Tibial nerve (tissue), 4 donors: ENCODE results near the gene RAI1. TPM values are rescaled to one million over a fixed set of nuclear protein-coding genes. Genes with fewer than 3 reads are reported as not detected.

Experiments
- DNase-seq, 2 donors: peaks; one replicate each; pipeline ENCODE4 v3.0.0-alpha.2; 2019; ENCODE audit warnings: low spot score in 2 of 2
- H3K27ac ChIP-seq, 4 donors: fragments of 200-600 bp; sonication (generic) in 3 of 4; one replicate each; pipeline ENCODE4 v1.5.1; 2017 to 2019; ENCODE audit warnings: mild to moderate bottlenecking in 1 of 4
- H3K27me3 ChIP-seq, 2 donors: fragments of 200-600 bp; sonication (generic) in 1 of 2; one replicate each; pipeline versions ENCODE4 v1.5.1 to v1.6.0; 2017 to 2019
- H3K36me3 ChIP-seq, 3 donors: fragments of 200-600 bp; sonication (generic); one replicate each; pipeline ENCODE4 v1.5.1; 2018 to 2019
- H3K4me1 ChIP-seq, 4 donors: fragments of 200-600 bp; sonication (generic) in 3 of 4; one replicate each; pipeline ENCODE4 v1.5.1; 2017 to 2019
- H3K4me3 ChIP-seq, 4 donors: fragments of 200-600 bp; sonication (generic) in 3 of 4; one replicate each; pipeline ENCODE4 v1.5.1; 2017 to 2019; ENCODE audit warnings: mild to moderate bottlenecking in 1 of 4, moderate library complexity in 1 of 4
- H3K9me3 ChIP-seq, 4 donors: fragments of 200-600 bp; sonication (generic) in 3 of 4; one replicate each; pipeline ENCODE4 v1.5.1; 2017 to 2019
- CTCF ChIP-seq, 5 experiments: fragments of 200-600 bp in 3 of 5; fragments of 450-650 bp in 2 of 5; sonication (generic) in 3 of 5; IDR thresholded peaks; one replicate each; pipeline ENCODE4 v1.5.1; 2016 to 2019; ENCODE audit warnings: antibody characterized with exemption in 5 of 5, mild to moderate bottlenecking in 3 of 5, moderate library complexity in 2 of 5
- EP300 ChIP-seq, 2 donors: sonication (generic); formaldehyde crosslinking; IDR thresholded peaks; one replicate each; pipeline ENCODE4 v1.6.1; 2017; ENCODE audit warnings: antibody characterized with exemption in 2 of 2, mild to moderate bottlenecking in 1 of 2
- POLR2A ChIP-seq, 2 donors: fragments of 450-650 bp; IDR thresholded peaks; one replicate each; pipeline ENCODE4 v1.6.1; 2017; ENCODE audit warnings: antibody characterized with exemption in 2 of 2, mild to moderate bottlenecking in 2 of 2, moderate library complexity in 2 of 2
- WGBS, 2 donors: methylation state at CpG; one replicate each; pipeline ENCODE4 v1.1.5; 2018; 5-methylcytosine and 5-hydroxymethylcytosine counted together
- total RNA-seq, 4 donors: library from RNA; depleted of rRNA; stranded (reverse); fragments of >200 nt; gene quantifications; one replicate each; pipeline ENCODE4 v1.1.0, GENCODE V29; 2016

RAI1 gene
- total RNA-seq, 4 donors from 2014 or later: 32.9 to 52.7 (median 45.9) TPM

DNA sequence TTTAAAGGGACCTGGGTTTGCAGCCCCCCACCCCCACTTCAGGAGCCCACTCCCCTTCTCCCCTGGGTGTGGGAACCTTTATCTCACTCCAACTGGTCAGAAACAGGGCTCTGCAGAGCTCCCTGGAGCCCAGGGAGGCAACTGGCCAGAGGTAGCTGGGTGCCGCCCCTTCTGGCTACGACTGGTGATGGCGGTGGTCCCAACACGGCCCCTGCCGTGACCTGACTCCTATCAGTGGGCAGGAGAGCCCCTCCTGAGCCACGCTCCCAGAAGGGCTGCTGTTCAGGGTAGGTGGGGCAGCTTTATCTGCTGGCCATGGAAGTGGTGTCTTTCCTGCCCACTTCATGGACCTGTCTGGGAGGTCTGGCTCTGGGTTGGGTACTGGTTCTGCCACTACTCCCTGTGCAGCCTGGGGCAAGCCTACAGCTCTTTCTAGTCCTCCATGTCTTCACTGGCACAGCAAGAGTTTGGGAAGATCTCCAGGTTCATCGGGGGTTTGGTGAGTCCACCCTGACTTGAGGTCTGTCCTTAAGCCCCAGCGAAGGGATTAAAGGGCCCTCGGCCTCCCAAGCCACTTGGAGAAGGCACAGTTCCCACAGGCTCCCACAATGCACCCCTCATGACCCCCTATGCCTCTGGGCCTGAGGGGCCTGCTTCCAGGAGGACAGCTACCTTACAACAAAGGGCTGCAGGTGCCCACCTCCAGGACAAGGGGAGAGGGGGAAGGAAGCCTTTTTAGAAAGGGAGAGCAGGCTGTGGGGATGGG, 161.0 kb downstream of the RAI1 start:
- H3K4me3 ChIP-seq: no peak overlapping the region
- H3K9me3 ChIP-seq: no peaks in the 10 kb centered on the region
- no peak for DNase-seq
- peak overlapping the region in 3 of 4 donors; percentile 99 to 100 (median 100) for H3K27ac ChIP-seq
- H3K36me3 ChIP-seq: peaks cover 0 to 26% (median 0%) of the 10 kb centered on the region in 3 donors
- H3K27me3 ChIP-seq: no peaks in the 10 kb centered on the region
- TF ChIP-seq POLR2A (IDR thresholded peaks at IDR 0.05) (no peak), EP300 (IDR thresholded peaks at IDR 0.05) (no peak), CTCF (IDR thresholded peaks at IDR 0.05) (no peak)
- H3K4me1 ChIP-seq: peaks cover 0 to 60% (median 43%) of the 10 kb centered on the region in 4 donors
- 33 to 62% methylated on average over 6 to 8 of the region's 9 CpGs for WGBS, 2 donors

DNA sequence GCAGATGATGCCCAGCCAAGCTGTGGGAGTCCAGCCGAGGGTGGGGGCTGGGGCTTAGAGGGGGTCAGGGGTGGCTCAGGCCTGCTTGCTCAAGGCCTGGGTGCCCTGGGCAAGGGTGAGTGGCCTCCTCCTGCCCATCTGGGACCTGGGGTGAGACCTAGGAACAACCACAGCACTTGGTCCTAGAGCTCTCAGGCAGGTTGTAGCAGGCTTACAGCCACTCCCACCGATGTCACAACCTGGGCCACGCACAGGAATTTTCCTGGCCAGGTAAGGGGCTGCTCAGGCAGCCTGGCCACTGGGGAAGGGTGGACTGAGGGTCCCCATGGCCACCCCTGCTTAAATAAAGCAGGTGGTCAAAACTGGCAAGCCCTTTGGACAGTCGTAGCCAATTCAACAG, 161.8 kb downstream of the RAI1 start:
- no peak for TF ChIP-seq EP300 (IDR thresholded peaks at IDR 0.05)
- TF ChIP-seq POLR2A (IDR thresholded peaks at IDR 0.05): no peak
- no peak for TF ChIP-seq CTCF (IDR thresholded peaks at IDR 0.05)
- H3K9me3 ChIP-seq: no peaks in the 10 kb centered on the region
- no peak for DNase-seq
- H3K27ac ChIP-seq: peak overlapping the region in 3 of 4 donors; percentile 40 to 100 (median 99)
- H3K4me3 ChIP-seq: no peak overlapping the region
- 75 to 80% methylated on average over 4 of the region's 4 CpGs for WGBS, 2 donors
- no peaks in the 10 kb centered on the region for H3K27me3 ChIP-seq
- H3K36me3 ChIP-seq: peaks cover 0 to 31% (median 0%) of the 10 kb centered on the region in 3 donors
- peaks cover 0 to 60% (median 41%) of the 10 kb centered on the region in 4 donors for H3K4me1 ChIP-seq

DNA sequence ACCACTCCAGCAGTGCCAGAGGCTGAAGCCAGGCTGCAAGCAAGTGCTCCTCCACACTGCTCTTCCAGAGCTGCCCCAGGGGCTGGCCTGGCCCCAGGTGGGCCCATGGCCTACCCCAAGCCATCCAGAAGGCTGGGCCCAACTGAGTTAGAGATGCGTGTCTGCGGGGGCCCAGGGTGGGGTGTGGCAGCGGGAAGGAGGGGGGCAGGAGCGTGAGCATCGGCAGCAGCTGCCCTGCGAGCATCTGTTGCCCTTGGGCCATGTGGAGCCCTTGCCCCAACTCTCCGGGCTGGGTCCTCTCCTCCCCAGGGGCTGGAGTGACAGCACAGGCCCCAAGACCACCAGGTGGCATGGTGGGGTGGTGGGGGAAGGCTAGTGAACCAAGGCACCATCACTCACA, 162.8 kb downstream of the RAI1 start:
- 74 to 78% methylated on average over 7 of the region's 7 CpGs for WGBS, 2 donors
- H3K27ac ChIP-seq: peak overlapping the region in 3 of 4 donors; percentile 17 to 100 (median 99)
- no peak for DNase-seq
- H3K4me1 ChIP-seq: peaks cover 3 to 60% (median 40%) of the 10 kb centered on the region in 4 donors
- H3K9me3 ChIP-seq: no peaks in the 10 kb centered on the region
- no peak overlapping the region for H3K4me3 ChIP-seq
- peaks cover 0 to 31% (median 0%) of the 10 kb centered on the region in 3 donors for H3K36me3 ChIP-seq
- TF ChIP-seq POLR2A (IDR thresholded peaks at IDR 0.05) (no peak), CTCF (IDR thresholded peaks at IDR 0.05) (no peak), EP300 (IDR thresholded peaks at IDR 0.05) (no peak)
- no peaks in the 10 kb centered on the region for H3K27me3 ChIP-seq

DNA sequence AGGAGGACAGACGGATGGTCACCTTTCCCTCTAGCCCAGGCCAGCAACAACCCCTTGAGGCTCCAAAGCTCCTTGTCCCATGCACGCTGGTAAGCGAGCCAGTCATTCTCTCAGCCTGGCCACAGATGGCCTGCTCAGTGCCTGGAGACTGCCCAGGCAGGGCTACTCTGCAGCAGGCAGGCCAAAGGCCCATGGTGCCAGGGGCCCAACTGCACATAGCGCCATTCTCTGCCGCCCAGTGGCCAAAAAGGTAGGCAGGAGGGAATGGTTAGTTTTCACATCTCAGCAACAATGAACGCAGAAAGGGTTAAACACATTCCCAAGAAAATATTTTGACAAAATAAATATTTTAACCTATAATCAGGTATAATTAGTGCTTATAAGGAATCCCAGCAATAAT, 163.2 kb downstream of the RAI1 start:
- 87 to 94% methylated on average over 6 of the region's 6 CpGs for WGBS, 2 donors
- Histone ChIP-seq H3K9me3 (no peaks in the 10 kb centered on the region), H3K36me3 (peaks cover 0 to 31% (median 0%) of the 10 kb centered on the region in 3 donors), H3K27me3 (no peaks in the 10 kb centered on the region), H3K4me1 (peaks cover 7 to 60% (median 40%) of the 10 kb centered on the region in 4 donors), H3K27ac (peak overlapping the region in 2 of 4 donors; percentile 17 to 100), H3K4me3 (no peak overlapping the region)
- no peak for TF ChIP-seq POLR2A (IDR thresholded peaks at IDR 0.05)
- no peak for TF ChIP-seq EP300 (IDR thresholded peaks at IDR 0.05)
- TF ChIP-seq CTCF (IDR thresholded peaks at IDR 0.05): no peak
- no peak for DNase-seq

GRCh38 chr17:17845046-17845775, 164.0 kb downstream of the RAI1 start:
- no peak for DNase-seq
- H3K27ac ChIP-seq: peak overlapping the region in 2 of 4 donors; percentile 30 to 100
- peaks cover 0 to 31% (median 0%) of the 10 kb centered on the region in 3 donors for H3K36me3 ChIP-seq
- no peaks in the 10 kb centered on the region for H3K27me3 ChIP-seq
- 78 to 86% methylated on average over 8 to 13 of the region's 13 CpGs for WGBS, 2 donors
- no peaks in the 10 kb centered on the region for H3K9me3 ChIP-seq
- peaks cover 9 to 62% (median 43%) of the 10 kb centered on the region in 4 donors for H3K4me1 ChIP-seq
- TF ChIP-seq EP300 (IDR thresholded peaks at IDR 0.05) (no peak), POLR2A (IDR thresholded peaks at IDR 0.05) (no peak), CTCF (IDR thresholded peaks at IDR 0.05) (no peak)
- H3K4me3 ChIP-seq: no peak overlapping the region
